Naive thymus-derived CD4-positive, alpha-beta T cell (primary cell): ENCODE data around the gene CSRP3. TPM values are rescaled to one million over a fixed set of nuclear protein-coding genes. Genes with fewer than 3 reads are reported as not detected.
A peak's percentile ranks its signal among the peaks of the same experiment; 100 is the strongest.

ENCODE experiments used
- ATAC-seq: fragments of 150-1000 bp; cut with Tn5 transposase; 2 replicates; pipeline ENCODE4 v1.10.0; 2021; ENCODE audit warnings: mild to moderate bottlenecking, moderate library complexity
- CTCF ChIA-PET: fragments of 350-600 bp; sonication (Branson Sonifier 250); formaldehyde crosslinking; loops from one replicate; lab custom pipeline; 2021; ENCODE audit warnings: antibody characterized with exemption; lab: Charles Lee
- POLR2A ChIA-PET: fragments of 350-600 bp; sonication (Branson Sonifier 250); formaldehyde crosslinking; loops from one replicate; lab custom pipeline; 2021; ENCODE audit warnings: antibody characterized with exemption, inconsistent platforms; lab: Charles Lee
- DNase-seq, 9 donors: peaks; one replicate each; pipeline versions ENCODE4 v3.0.0 to v3.0.0-alpha.2; 2020 to 2022; ENCODE audit warnings: mixed read lengths in 1 of 9
- H3K27ac ChIP-seq: one replicate; pipeline ENCODE4 v1.7.0; 2013; ENCODE audit warnings: mild to moderate bottlenecking, low read depth, low read length, moderate library complexity
- H3K27me3 ChIP-seq, 2 donors: one replicate each; pipeline ENCODE4 v1.7.0; 2013; ENCODE audit warnings: low read length in 2 of 2, mild to moderate bottlenecking in 2 of 2, moderate library complexity in 2 of 2; ENCODE audit not compliant: control insufficient read depth in 2 of 2, insufficient read depth in 2 of 2
- H3K36me3 ChIP-seq, 3 experiments: 1 replicate in 2 of 3; 2 replicates in 1 of 3; pipeline ENCODE4 v1.7.0; 2013; ENCODE audit warnings: low read length in 3 of 3, mild to moderate bottlenecking in 3 of 3, moderate library complexity in 1 of 3; ENCODE audit not compliant: insufficient read depth in 3 of 3, control insufficient read depth in 2 of 3
- H3K4me1 ChIP-seq, 2 donors: one replicate each; pipeline ENCODE4 v1.7.0; 2013; ENCODE audit warnings: low read length in 2 of 2, mild to moderate bottlenecking in 2 of 2, moderate library complexity in 1 of 2; ENCODE audit not compliant: control insufficient read depth in 2 of 2, insufficient read depth in 2 of 2
- H3K4me3 ChIP-seq: 2 replicates; pipeline ENCODE4 v1.7.0; 2013; ENCODE audit warnings: mild to moderate bottlenecking, low read length
- H3K9me3 ChIP-seq, 3 experiments: 1 replicate in 2 of 3; 2 replicates in 1 of 3; pipeline ENCODE4 v1.7.0; 2013; ENCODE audit warnings: low read length in 3 of 3; ENCODE audit not compliant: control insufficient read depth in 2 of 3
- H3K27ac Mint-ChIP-seq, 9 donors: one replicate each; pipeline ENCODE4 v1.8.0; 2020 to 2022; ENCODE audit warnings: mixed read lengths in 9 of 9, mild to moderate bottlenecking in 8 of 9, moderate library complexity in 5 of 9, inconsistent platforms in 2 of 9
- H3K27me3 Mint-ChIP-seq, 5 donors: one replicate each; pipeline ENCODE4 v1.8.0; 2021 to 2022; ENCODE audit warnings: mixed read lengths in 5 of 5, mild to moderate bottlenecking in 1 of 5
- H3K36me3 Mint-ChIP-seq, 5 donors: one replicate each; pipeline ENCODE4 v1.8.0; 2020 to 2022; ENCODE audit warnings: mixed read lengths in 5 of 5, mild to moderate bottlenecking in 3 of 5, inconsistent platforms in 1 of 5
- H3K4me1 Mint-ChIP-seq, 7 donors: one replicate each; pipeline ENCODE4 v1.8.0; 2020 to 2022; ENCODE audit warnings: mixed read lengths in 7 of 7, mild to moderate bottlenecking in 3 of 7, inconsistent platforms in 1 of 7
- H3K4me3 Mint-ChIP-seq, 10 donors: one replicate each; pipeline ENCODE4 v1.8.0; 2020 to 2022; ENCODE audit warnings: mild to moderate bottlenecking in 10 of 10, mixed read lengths in 10 of 10, moderate library complexity in 6 of 10, inconsistent platforms in 2 of 10
- H3K9me3 Mint-ChIP-seq, 11 donors: one replicate each; pipeline ENCODE4 v1.8.0; 2020 to 2022; ENCODE audit warnings: mixed read lengths in 11 of 11, mild to moderate bottlenecking in 4 of 11, inconsistent platforms in 1 of 11, moderate library complexity in 1 of 11
- intact Hi-C, 2 donors: fragments of 100-400 bp; cut with micrococcal nuclease; formaldehyde crosslinking; loops; one replicate each; pipeline ENCODE4 v1.15.1; 2023
- polyA plus RNA-seq, 2 donors: library from polyadenylated mRNA; unstranded; fragments of 300-500 nt; fragmentation: Illumina TruSeq; gene quantifications; one replicate each; pipeline ENCODE4 v1.2.3, GENCODE V29; 2021
- total RNA-seq, 6 experiments: library from RNA in 5 of 6; stranded (reverse) in 5 of 6; gene quantifications; 1 replicate in 5 of 6; 2 replicates in 1 of 6; pipeline ENCODE4 v1.2.3 and lab custom pipeline; 2021 to 2026

CSRP3 gene
- total and polyA plus RNA-seq, 7 experiments from 2014 or later = not detected

DNA sequence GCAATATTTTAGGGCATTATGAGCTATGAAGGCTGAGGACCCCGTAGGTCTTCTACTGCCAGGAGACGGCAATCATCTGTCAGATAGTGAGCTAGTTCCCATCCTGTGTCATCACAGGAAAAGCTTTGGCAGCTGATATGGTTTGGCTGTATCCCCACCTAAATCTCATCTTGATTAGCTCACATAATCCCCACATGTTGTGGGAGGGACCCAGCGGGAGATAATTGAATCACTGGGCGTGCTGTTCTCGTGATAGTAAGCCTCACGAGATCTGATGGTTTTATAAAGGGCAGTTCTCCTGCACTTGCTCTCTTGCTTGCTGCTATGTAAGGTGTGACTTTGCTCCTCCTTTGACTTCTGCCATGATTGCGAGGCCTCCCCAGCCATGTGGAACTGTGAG lies 18.1 kb downstream of the CSRP3 start:
- Histone ChIP-seq H3K27ac (no peak overlapping the region), H3K4me1 (no peaks in the 10 kb centered on the region), H3K9me3 (no peaks in the 10 kb centered on the region), H3K4me3 (no peak overlapping the region), H3K27me3 (no peaks in the 10 kb centered on the region), H3K36me3 (no peaks in the 10 kb centered on the region)
- no peak for ATAC-seq
- H3K4me3 Mint-ChIP-seq = no peak overlapping the region
- H3K27ac Mint-ChIP-seq = no peak overlapping the region
- POLR2A ChIA-PET = no interaction called here
- DNase-seq = no peak
- CTCF ChIA-PET = no interaction called here
- H3K27me3 Mint-ChIP-seq = no peaks in the 10 kb centered on the region
- no peaks in the 10 kb centered on the region for H3K4me1 Mint-ChIP-seq
- intact Hi-C loops = no loop called here
- H3K36me3 Mint-ChIP-seq = peaks cover 0 to 9% (median 0%) of the 10 kb centered on the region in 5 donors
- peaks cover 0 to under 1% (median 0%) of the 10 kb centered on the region in 11 donors for H3K9me3 Mint-ChIP-seq

DNA sequence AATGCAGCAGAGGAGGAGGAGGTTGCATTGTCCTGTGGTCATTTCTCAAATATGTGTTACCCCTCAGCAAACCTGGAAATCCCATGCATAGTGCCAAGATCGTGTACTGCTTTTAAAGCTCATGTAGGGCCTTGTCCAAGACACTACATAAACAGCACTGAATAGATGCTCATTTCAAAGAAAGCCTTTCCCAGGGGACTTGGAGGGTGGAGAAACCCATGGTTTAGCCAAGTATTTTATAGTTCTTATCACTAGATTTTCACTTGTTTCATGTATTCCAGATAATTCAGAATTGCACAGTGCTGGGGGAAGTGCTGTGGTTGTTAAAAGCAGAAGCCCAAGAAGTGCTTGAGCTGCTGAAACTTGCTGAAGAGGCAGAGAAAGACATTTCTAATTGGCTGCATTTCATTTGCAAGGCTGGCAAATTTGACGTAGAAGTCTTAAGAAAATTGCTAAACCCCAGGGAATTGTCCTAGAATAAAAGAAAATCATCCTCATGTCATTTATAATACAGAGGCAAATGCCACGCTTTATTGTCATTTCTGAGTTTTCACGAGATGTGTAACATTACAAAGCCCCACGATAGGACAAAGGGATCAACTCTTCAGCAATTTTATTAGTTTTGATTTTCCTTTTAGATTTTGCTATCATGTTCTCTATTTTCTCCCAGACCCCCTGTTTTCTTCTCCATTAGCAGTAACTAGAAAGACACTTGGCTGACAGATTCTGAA lies 20.1 kb downstream of the CSRP3 start:
- intact Hi-C loops = no loop called here
- no peak for ATAC-seq
- Mint-ChIP-seq H3K27me3 (no peaks in the 10 kb centered on the region), H3K36me3 (peaks cover 0 to 9% (median 6%) of the 10 kb centered on the region in 5 donors), H3K4me3 (no peak overlapping the region), H3K27ac (no peak overlapping the region), H3K9me3 (peaks cover 0 to 5% (median 0%) of the 10 kb centered on the region in 11 donors), H3K4me1 (no peaks in the 10 kb centered on the region)
- H3K27ac ChIP-seq = no peak overlapping the region
- ChIA-PET POLR2A (interaction anchor here (1.1 kb wide), 1 partner anchor 11 kb away, joined by 3 read pairs; no protein-coding TSS in a partner anchor), CTCF (no interaction called here)
- no peak for DNase-seq
- no peaks in the 10 kb centered on the region for H3K27me3 ChIP-seq
- H3K4me1 ChIP-seq = no peaks in the 10 kb centered on the region
- H3K9me3 ChIP-seq = no peaks in the 10 kb centered on the region
- no peak overlapping the region for H3K4me3 ChIP-seq
- no peaks in the 10 kb centered on the region for H3K36me3 ChIP-seq

DNA sequence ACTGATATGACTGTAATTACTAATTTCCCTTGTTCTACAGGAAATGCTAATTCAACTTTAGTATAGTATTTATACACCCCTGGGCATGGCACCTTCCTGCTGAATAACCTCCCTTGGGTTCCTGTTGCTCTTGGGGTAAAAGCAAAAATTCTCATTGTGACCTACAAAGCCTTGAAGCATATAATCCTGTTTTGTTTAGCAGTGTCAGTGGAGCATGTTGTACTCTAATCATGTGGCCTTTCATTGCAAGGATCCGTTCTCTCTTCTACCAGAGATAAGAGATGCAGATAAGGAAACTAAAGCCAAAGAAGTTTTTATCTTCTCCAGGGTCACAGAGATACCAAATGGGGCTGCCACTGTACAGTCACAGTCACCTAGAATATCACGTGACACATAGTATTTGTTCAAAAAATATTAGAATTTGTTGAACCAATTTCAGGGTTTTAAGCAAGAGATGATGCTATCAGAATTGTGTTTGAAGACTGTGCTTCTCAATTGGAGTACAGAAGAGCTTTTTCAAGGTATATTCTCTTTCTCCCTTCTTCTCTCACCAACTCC lies 25.1 kb downstream of the CSRP3 start:
- H3K9me3 ChIP-seq = no peaks in the 10 kb centered on the region
- no peaks in the 10 kb centered on the region for H3K27me3 ChIP-seq
- DNase-seq = no peak
- H3K4me3 ChIP-seq = no peak overlapping the region
- H3K36me3 ChIP-seq = peaks cover 0 to 31% (median 7%) of the 10 kb centered on the region in 3 experiments
- Mint-ChIP-seq H3K36me3 (peaks cover 17 to 46% (median 23%) of the 10 kb centered on the region in 5 donors), H3K27ac (peak overlapping the region in 2 of 9 donors; percentile 20 to 35), H3K4me1 (no peaks in the 10 kb centered on the region), H3K27me3 (no peaks in the 10 kb centered on the region), H3K4me3 (no peak overlapping the region), H3K9me3 (peaks cover 0 to 5% (median 0%) of the 10 kb centered on the region in 11 donors)
- no peak for ATAC-seq
- H3K4me1 ChIP-seq = no peaks in the 10 kb centered on the region
- ChIA-PET CTCF (no interaction called here), POLR2A (no interaction called here)
- no peak overlapping the region for H3K27ac ChIP-seq
- intact Hi-C loops = loop anchor here in 1 of 2 donors (10.0 kb wide), 1 partner anchor 58 kb away; no protein-coding TSS in a partner anchor

DNA sequence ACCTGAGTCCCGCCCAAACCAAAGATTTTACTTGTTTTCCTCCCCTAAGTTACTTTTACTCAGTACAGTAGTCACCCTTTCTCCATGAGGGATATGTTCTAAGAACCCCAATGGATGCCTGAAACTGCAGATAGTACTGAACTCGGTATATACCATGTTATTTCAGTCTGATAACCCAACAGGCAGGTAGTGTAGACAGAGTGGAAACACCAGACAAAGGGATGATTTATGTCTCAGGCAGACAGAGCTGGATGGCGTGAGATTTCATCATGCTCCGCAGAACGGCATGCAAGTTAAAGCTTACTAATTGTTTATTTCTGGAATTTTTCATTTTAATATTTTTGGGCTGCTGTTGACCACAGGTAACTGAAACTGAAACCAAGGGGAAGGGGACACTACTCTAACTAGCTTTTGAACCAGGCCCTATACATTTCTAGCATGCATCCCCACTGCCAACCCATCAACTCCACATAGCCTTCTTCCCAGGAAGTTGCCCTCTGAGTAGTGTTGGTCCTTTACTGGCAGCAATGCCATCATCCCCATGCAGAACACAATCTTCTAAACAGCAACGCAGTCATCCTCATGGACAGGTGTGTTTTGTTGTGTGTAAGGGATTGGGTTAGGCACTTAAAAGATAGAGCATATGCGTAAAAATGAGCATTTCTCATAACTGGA lies 27.7 kb downstream of the CSRP3 start:
- H3K4me1 ChIP-seq = no peaks in the 10 kb centered on the region
- H3K9me3 ChIP-seq = no peaks in the 10 kb centered on the region
- intact Hi-C loops = loop anchor here in 1 of 2 donors (10.0 kb wide), 1 partner anchor 61 kb away; no protein-coding TSS in a partner anchor
- Mint-ChIP-seq H3K27ac (peak overlapping the region in 1 of 9 donors; percentile 2), H3K4me1 (no peaks in the 10 kb centered on the region), H3K4me3 (no peak overlapping the region), H3K27me3 (no peaks in the 10 kb centered on the region), H3K36me3 (peaks cover 17 to 65% (median 39%) of the 10 kb centered on the region in 5 donors), H3K9me3 (peaks cover 0 to 5% (median 0%) of the 10 kb centered on the region in 11 donors)
- H3K4me3 ChIP-seq = no peak overlapping the region
- ChIA-PET POLR2A (no interaction called here), CTCF (no interaction called here)
- no peak overlapping the region for H3K27ac ChIP-seq
- peaks cover 0 to 47% (median 7%) of the 10 kb centered on the region in 3 experiments for H3K36me3 ChIP-seq
- no peaks in the 10 kb centered on the region for H3K27me3 ChIP-seq
- ATAC-seq (no peak), DNase-seq (no peak)

DNA sequence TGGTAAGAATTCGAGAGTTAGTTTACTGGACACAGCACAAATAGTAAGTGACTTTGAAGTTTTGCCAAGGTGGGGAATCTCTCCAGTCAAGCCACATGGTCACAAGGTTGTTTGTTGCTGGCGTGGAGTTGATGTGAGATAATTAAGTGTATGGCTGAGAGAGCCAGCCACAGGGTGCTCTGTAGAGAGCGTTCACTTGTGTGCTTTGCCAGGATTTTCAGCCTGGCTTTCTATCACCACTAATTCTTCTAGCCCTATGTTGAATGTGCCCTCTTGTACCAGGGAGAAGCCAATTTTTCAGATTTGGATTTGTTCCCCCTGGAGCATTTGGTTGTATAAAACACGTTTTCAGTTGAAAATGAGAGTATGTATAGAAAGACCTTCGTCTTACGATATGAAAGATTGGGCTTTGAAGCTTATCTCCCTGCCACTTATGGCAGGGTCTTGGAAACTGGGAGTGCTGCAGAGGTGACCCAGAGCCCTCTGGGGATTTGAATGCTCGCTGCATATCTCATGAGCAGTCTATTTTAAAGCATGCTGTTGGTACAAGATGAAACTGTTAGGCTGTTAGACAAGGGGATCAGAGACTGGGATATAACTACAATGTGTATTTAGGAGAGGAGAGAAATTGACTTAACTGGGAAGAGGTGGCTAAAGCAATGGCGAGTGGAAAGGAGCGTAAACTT lies 28.6 kb downstream of the CSRP3 start:
- DNase-seq (no peak), ATAC-seq (no peak)
- POLR2A ChIA-PET = no interaction called here
- H3K9me3 Mint-ChIP-seq = no peaks in the 10 kb centered on the region
- peaks cover 23 to 75% (median 44%) of the 10 kb centered on the region in 5 donors for H3K36me3 Mint-ChIP-seq
- no peaks in the 10 kb centered on the region for H3K27me3 Mint-ChIP-seq
- H3K9me3 ChIP-seq = no peaks in the 10 kb centered on the region
- no peak overlapping the region for H3K4me3 Mint-ChIP-seq
- CTCF ChIA-PET = no interaction called here
- H3K27me3 ChIP-seq = no peaks in the 10 kb centered on the region
- H3K27ac ChIP-seq = no peak overlapping the region
- no peaks in the 10 kb centered on the region for H3K4me1 ChIP-seq
- intact Hi-C loops = loop anchor here in 1 of 2 donors (10.0 kb wide), 1 partner anchor 62 kb away; no protein-coding TSS in a partner anchor
- peak overlapping the region in 1 of 9 donors; percentile 48 for H3K27ac Mint-ChIP-seq
- H3K36me3 ChIP-seq = peaks cover 0 to 56% (median 7%) of the 10 kb centered on the region in 3 experiments
- H3K4me1 Mint-ChIP-seq = no peaks in the 10 kb centered on the region
- no peak overlapping the region for H3K4me3 ChIP-seq

DNA sequence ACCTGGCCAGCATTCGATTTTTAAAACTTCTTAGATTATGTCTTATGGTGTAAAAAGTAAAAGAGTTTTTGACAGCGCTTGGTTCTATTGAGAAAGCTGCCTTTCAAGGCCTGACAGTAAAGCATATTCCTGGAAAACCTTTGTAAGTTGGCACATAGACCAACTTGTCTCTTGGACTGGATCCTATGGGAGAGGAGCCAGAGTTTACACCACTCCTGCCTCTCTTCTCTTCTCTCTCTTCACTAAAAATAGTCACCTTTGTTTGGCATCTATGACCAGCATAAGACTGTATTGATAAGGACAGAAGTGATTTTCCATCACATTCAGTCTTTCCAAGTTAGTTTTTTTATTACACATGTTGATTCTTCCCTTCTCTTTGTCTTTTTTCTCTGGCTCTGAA lies 33.7 kb downstream of the CSRP3 start:
- intact Hi-C loops = no loop called here
- no peak overlapping the region for H3K27ac Mint-ChIP-seq
- H3K9me3 Mint-ChIP-seq = no peaks in the 10 kb centered on the region
- Histone ChIP-seq H3K36me3 (peaks cover 5 to 68% (median 6%) of the 10 kb centered on the region in 3 experiments), H3K9me3 (no peaks in the 10 kb centered on the region), H3K27me3 (no peaks in the 10 kb centered on the region), H3K27ac (no peak overlapping the region), H3K4me3 (no peak overlapping the region), H3K4me1 (no peaks in the 10 kb centered on the region)
- no peak for ATAC-seq
- peaks cover 0 to 7% (median 0%) of the 10 kb centered on the region in 7 donors for H3K4me1 Mint-ChIP-seq
- DNase-seq = no peak
- ChIA-PET CTCF (no interaction called here), POLR2A (no interaction called here)
- H3K36me3 Mint-ChIP-seq = peaks cover 18 to 90% (median 54%) of the 10 kb centered on the region in 5 donors
- H3K27me3 Mint-ChIP-seq = no peaks in the 10 kb centered on the region
- H3K4me3 Mint-ChIP-seq = no peak overlapping the region
